Pancreas (tissue), 10 donors: ENCODE data around the gene SPSB1. TPM values are rescaled to one million over a fixed set of nuclear protein-coding genes. Genes with fewer than 3 reads are reported as not detected.

ENCODE experiments used
- ATAC-seq, 4 donors: fragments of 200-7000 bp; cut with Tn5 transposase; one replicate each; pipeline versions ENCODE4 v1.8.0 to v1.9.1; 2020; ENCODE audit warnings: mild to moderate bottlenecking in 4 of 4, moderate library complexity in 4 of 4
- DNase-seq, 6 donors: peaks; one replicate each; pipeline ENCODE4 v3.0.0-alpha.2; 2020
- FAIRE-seq: peaks from 2 replicates; lab custom pipeline; 2012; peaks lifted over from hg19 to GRCh38; lab: Jason Lieb, UNC
- H3K27ac ChIP-seq, 4 donors: fragments of 200-600 bp; sonication (generic); 1 replicate in 3 of 4; 2 replicates in 1 of 4; pipeline versions ENCODE4 v1.5.0 to v1.8.0; 2020
- H3K27me3 ChIP-seq, 4 donors: fragments of 200-600 bp; one replicate each; pipeline ENCODE4 v1.8.0; 2021
- H3K36me3 ChIP-seq, 3 donors: fragments of 200-600 bp; sonication (generic) in 1 of 3; one replicate each; pipeline versions ENCODE4 v1.5.0 to v1.8.0; 2020 to 2021
- H3K4me1 ChIP-seq, 3 donors: fragments of 200-600 bp; one replicate each; pipeline ENCODE4 v1.8.0; 2021
- H3K4me3 ChIP-seq, 4 donors: fragments of 200-600 bp; sonication (generic) in 2 of 4; one replicate each; pipeline versions ENCODE4 v1.5.0 to v1.8.0; 2020 to 2021
- H3K9me3 ChIP-seq, 4 donors: fragments of 200-600 bp; one replicate each; pipeline ENCODE4 v1.8.0; 2021
- CTCF ChIP-seq, 4 donors: fragments of 200-600 bp; sonication (generic) in 3 of 4; IDR thresholded peaks; one replicate each; pipeline versions ENCODE4 v1.5.0 to v1.8.0; 2021; ENCODE audit warnings: antibody characterized with exemption in 4 of 4
- WGBS, 2 donors: extraction: QIAGEN DNeasy Blood & Tissue Kit; methylation state at CpG; one replicate each; pipeline ENCODE4 v1.1.7; 2013; 5-methylcytosine and 5-hydroxymethylcytosine counted together
- intact Hi-C, 3 donors: fragments of 100-400 bp; cut with DNase I; formaldehyde crosslinking; loops; one replicate each; pipeline versions ENCODE4 v1.11.1 to v1.14.2; 2022
- polyA plus RNA-seq, 2 donors: library from polyadenylated mRNA; stranded (reverse); fragments of 200-250 nt; gene quantifications; one replicate each; pipeline ENCODE4 v1.2.3, GENCODE V29; 2013
- total RNA-seq, 6 donors: library from RNA; stranded (reverse); fragmentation: NEBNext Ultra II Directional in 4 of 6; extraction: Animal tissue kit (Norgen Biotek cat#: 25700) in 4 of 6; gene quantifications; one replicate each; pipeline versions ENCODE4 v1.2.1 to v1.2.4, GENCODE V29; 2021 to 2023
- donor health status: healthy with polysubstance abuse.
- donor health status: DM: no; HTN: no; CAD: no; lungs with moderate emphysema.
- donor health status: DM: no; HTN: no; CAD: no.
- donor health status: control.
- donor health status: control.
- donor health status: Bipolar disorder and iron deficiency.
- donor health status: DM: yes; HTN: yes; CAD: no.
- donor health status: DM: no; HTN: no; CAD: no.
- donor health status: DM: no; HTN: no; CAD: no.
- donor health status: DM: yes; HTN: yes; CAD: no.

SPSB1 gene
- total and polyA plus RNA-seq, 8 donors: 10.5 to 27.5 (median 18.1) TPM

GRCh38 chr1:9245661-9246060 is 47.0 kb upstream of the SPSB1 start:
- Histone ChIP-seq H3K27ac (peak overlapping the region in 1 of 4 donors; percentile 91), H3K36me3 (peaks cover 0 to 8% (median 3%) of the 10 kb centered on the region in 3 donors), H3K9me3 (no peaks in the 10 kb centered on the region), H3K4me3 (no peak overlapping the region), H3K27me3 (no peaks in the 10 kb centered on the region), H3K4me1 (peaks cover 39 to 60% (median 45%) of the 10 kb centered on the region in 3 donors)
- no peak for TF ChIP-seq CTCF (IDR thresholded peaks at IDR 0.05)
- intact Hi-C loops: no loop called here
- FAIRE-seq (no peak), DNase-seq (no peak), ATAC-seq (no peak)
- 96% methylated on average over 9 of the region's 9 CpGs for WGBS, 2 donors

- Histone ChIP-seq H3K27ac (no peak overlapping the region), H3K27me3 (no peaks in the 10 kb centered on the region), H3K4me3 (no peak overlapping the region), H3K9me3 (no peaks in the 10 kb centered on the region), H3K36me3 (peaks cover 0 to 8% (median 3%) of the 10 kb centered on the region in 3 donors), H3K4me1 (peaks cover 43 to 56% (median 45%) of the 10 kb centered on the region in 3 donors)
- no peak for TF ChIP-seq CTCF (IDR thresholded peaks at IDR 0.05)
- ATAC-seq (no peak), DNase-seq (no peak), FAIRE-seq (no peak)
- intact Hi-C loops: no loop called here
- WGBS, 2 donors: 95 to 96% methylated on average over 5 of the region's 5 CpGs
These were observed 46.5 kb upstream of the SPSB1 start for GRCh38 chr1:9246215-9246614.

GRCh38 chr1:9246841-9247785 is 45.6 kb upstream of the SPSB1 start:
- Histone ChIP-seq H3K27ac (no peak overlapping the region), H3K36me3 (peaks cover 0 to 8% (median 3%) of the 10 kb centered on the region in 3 donors), H3K4me1 (peaks cover 38 to 47% (median 43%) of the 10 kb centered on the region in 3 donors), H3K9me3 (no peaks in the 10 kb centered on the region), H3K27me3 (no peaks in the 10 kb centered on the region), H3K4me3 (no peak overlapping the region)
- intact Hi-C loops: no loop called here
- FAIRE-seq: no peak
- TF ChIP-seq CTCF (IDR thresholded peaks at IDR 0.05): no peak
- ATAC-seq: no peak
- no peak for DNase-seq
- 93 to 94% methylated on average over 41 of the region's 41 CpGs for WGBS, 2 donors

GRCh38 chr1:9247894-9248293 is 44.8 kb upstream of the SPSB1 start:
- FAIRE-seq (no peak), ATAC-seq (no peak), DNase-seq (peak in 2 of 6 donors; percentile 18 to 50)
- peaks cover 30 to 43% (median 40%) of the 10 kb centered on the region in 3 donors for H3K4me1 ChIP-seq
- no peaks in the 10 kb centered on the region for H3K9me3 ChIP-seq
- WGBS, 2 donors: 88 to 95% methylated on average over 17 to 18 of the region's 18 CpGs
- no peak overlapping the region for H3K4me3 ChIP-seq
- no peak for TF ChIP-seq CTCF (IDR thresholded peaks at IDR 0.05)
- peaks cover 0 to 8% (median 3%) of the 10 kb centered on the region in 3 donors for H3K36me3 ChIP-seq
- no peak overlapping the region for H3K27ac ChIP-seq
- no peaks in the 10 kb centered on the region for H3K27me3 ChIP-seq
- intact Hi-C loops: no loop called here
